GM19239 (cell line): ENCODE measurements around the gene CLCF1.

Source experiments
- DNase-seq: peaks from one replicate; pipeline ENCODE4 v3.0.0; 2011; ENCODE audit warnings: low spot score; ENCODE audit not compliant: insufficient read length
- FAIRE-seq: peaks from 2 replicates; lab custom pipeline; 2011; peaks lifted over from hg19 to GRCh38; lab: Jason Lieb, UNC

CLCF1 gene

DNA sequence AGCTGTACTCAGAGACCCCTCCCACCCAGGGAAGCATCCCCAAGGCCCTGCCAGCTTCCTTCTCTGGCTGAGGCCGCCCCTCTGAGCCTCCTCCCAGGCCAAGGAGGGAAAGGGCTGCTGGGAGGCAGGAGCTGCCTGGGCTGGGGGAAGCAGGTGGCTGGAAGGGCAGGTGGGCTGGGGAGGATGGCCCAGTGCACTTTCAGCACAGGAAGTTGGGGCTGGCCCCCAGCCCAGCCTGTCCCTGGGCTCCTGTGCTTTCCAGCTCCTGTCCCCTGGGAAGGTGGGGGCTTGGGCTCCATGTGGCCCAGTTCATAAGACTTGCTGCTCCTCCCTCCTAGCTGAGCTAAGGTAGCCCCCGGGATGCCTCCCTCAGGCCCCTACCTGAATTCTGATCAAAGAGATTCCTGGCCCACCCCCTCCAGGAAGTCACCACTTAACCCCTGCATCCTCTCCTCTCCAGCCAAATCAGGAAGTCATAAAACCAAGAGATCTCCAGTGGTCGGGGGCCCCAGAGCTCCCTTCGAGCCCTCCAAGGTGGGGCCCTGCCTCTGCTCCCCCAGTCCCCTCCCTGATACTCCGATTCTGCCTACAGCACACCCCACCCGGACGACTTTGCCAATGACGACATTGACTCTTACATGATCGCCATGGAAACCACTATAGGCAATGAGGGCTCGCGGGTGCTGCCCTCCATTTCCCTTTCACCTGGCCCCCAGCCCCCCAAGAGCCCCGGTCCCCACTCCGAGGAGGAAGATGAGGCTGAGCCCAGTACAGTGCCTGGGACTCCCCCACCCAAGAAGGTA, 23.4 kb upstream of the CLCF1 start:
- DNase-seq (no peak), FAIRE-seq (no peak)

DNA sequence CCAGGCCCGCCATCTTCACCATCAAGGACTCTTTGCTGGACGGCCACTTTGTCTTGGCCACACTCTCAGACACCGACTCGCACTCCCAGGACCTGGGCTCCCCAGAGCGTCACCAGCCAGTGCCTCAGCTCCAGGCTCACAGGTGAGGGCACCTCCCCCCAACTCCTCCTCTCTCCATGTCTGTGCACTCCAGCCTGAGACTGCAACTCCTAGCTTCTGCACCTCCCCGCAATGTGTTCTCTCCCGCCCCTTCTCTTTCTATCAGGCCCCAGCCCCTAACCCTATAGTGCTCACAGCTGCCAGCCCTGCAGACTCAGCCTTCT, 22.8 kb upstream of the CLCF1 start:
- DNase-seq (no peak), FAIRE-seq (no peak)

DNA sequence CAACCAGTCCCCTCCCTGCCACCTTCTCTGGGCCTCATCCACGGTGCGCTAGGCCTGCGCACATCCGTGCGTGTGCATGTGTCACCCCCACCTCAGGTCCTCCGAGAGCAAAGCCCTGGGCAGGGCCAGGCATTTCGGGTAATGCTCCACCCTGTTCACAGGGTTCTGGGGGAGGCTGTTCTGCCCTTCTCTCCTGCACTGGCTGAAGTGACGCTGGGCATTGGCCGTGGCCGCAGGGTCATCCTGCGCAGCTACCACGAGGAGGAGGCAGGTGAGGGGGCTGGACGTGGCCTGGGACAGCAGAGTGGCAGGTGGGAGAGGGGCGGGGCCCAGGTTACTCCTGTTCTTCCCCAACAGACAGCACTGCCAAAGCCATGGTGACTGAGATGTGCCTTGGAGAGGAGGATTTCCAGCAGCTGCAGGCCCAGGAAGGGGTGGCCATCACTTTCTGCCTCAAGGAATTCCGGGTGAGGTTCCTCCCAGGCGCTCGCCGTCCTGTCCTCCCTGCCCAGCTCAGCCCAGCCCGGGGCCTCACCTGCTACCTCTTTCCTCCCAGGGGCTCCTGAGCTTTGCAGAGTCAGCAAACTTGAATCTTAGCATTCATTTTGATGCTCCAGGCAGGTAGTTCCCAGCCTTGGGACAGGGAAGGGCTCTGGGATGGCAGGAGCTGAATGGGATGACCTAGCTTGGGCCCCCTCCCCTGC, 22.3 kb upstream of the CLCF1 start:
- no peak for FAIRE-seq
- DNase-seq = no peak

DNA sequence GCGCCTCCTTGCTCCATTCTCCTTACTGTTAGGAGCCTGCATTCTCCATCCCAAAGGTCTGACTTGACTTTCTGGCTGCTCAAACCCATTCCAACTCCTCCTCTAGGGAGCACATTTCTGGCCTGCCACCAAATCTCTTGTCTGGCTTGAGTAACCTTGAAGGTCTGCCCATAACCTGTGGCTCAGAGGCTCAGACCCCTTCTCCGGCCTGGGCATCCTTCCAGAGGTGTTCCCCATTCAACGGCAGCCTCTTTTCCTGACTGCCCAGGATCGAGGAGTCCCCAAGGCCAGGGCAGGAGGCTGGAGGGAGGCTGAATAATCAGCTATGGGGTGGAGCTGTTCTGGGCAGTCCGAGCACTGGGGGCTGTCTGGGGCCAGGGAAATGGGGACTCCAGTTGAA, 20.6 kb upstream of the CLCF1 start:
- no peak for DNase-seq
- no peak for FAIRE-seq

DNA sequence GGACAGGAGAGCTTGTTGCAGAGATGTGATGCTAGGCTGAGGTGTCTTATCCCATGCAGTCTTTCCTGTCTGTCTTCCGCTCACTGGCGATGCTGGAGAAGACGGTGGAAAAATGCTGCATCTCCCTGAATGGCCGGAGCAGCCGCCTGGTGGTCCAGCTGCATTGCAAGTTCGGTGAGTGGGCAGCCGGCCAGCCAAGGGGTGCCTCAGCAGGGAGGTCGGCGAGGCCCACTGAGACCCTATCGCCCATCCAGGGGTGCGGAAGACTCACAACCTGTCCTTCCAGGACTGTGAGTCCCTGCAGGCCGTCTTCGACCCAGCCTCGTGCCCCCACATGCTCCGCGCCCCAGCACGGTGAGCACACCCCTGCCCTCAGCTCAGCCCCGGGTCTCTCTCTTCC, 20.0 kb upstream of the CLCF1 start:
- no peak for FAIRE-seq
- DNase-seq = no peak

DNA sequence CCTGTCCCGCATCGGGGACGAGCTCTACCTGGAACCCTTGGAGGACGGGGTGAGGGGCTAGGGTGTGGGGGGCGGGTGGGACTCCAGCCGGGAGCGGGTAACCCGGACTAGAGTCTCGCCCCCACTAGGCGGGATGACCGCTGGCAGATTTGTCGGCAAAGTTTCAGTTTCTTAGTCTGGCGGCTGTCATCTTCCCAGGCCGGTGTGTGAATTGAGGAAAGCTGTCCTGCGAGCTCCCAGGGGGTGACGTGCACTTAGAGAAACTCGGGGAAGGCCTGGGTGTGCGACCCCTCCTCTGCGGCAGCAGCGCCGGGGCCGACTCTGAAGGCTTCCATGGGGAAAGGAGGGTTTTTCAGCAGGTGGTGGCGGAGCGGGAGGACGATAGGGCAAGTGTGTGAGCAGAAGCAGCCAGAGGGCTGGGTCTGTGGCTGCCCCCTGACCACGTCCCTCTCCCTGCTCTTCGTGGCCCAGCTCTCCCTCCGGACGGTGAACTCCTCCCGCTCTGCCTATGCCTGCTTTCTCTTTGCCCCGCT, 18.9 kb upstream of the CLCF1 start:
- DNase-seq = no peak

DNA sequence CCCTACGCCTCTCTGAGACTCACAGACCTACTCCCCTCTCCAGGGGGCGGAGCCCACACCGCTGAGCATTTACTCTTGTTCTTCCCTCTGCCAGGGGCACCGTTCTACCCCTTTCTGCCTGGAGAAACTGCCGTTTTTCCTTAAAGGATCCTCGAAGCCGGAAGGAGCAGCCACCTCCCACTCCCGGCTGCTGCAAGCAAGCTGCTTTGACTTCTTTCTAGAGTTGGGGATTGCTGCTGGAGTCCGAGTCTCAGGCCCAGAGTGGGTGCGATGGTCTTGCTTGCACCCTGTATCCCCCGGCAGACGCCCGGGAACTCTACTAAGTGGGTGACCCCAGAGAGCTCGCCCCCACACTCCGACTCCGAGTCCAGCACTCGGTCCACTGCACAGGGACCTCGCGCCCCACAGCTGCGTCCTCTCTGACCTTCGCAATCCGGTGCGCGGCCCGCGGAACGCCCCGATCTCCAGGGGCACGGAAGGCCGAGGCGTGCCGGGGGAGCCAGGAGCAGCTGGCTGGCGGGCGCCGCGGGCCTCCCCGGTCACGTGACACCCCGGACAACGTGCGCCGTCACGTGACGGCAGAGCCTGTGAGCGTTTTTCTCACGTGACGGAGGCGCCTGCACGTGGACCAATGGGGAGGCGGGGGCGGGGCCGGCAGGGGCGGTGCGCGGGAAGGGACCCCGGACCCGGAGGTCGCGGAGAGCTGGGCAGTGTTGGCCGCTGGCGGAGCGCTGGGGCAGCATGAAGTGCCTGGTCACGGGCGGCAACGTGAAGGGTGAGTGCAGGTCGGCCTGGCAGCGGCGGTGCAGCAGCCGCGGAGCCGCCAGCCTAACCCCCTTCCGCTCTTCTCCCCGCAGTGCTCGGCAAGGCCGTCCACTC, 18.1 kb upstream of the CLCF1 start, which contains the start of gene RAD9A:
RAD9A (plus strand) TSS at position 683 of the 879 bp plus-strand sequence; CDS start at position 742, 59 bp downstream.
- peak; percentile 98 for DNase-seq
- peak; percentile 78 for FAIRE-seq

More for the DNA sequence above, 18.9 kb upstream of the CLCF1 start:
- FAIRE-seq = peak; percentile 4

DNA sequence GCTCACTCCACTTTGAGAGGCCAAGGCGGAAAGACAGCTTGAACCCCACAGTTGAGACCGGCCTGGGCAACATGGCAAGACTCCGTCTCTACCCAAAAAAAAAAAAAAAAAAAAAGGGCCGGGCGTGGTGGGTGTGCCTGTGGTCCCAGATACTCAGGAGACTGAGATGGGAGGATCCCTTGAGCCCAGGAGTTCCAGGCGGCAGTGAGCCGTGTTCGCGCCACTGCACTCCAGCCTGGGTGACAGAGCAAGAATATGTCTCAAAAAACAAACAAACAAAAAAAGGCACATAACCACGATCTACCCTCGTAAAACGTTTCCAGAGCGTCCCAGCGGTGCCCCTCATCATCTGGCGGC, 17.5 kb upstream of the CLCF1 start:
- FAIRE-seq = no peak
- no peak for DNase-seq

DNA sequence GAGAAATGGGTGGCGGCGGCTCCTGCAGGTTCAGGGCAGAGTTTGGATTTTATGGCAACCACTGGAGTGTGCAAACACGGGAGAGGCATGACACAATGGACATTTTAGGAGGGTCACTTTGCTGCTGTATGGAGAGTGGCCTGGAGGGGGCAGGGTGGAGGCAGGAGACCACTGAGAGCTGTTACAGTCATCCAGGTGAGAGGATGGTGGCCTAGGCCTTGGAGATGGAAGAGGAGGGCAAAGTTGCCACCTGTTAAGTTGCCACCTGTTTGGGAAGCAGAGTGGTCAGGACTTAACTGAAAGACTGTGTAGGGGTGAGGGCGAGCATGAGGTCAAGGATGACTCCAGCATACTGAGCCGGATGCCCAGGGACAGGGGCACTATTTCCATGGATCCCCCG, 16.1 kb upstream of the CLCF1 start:
- FAIRE-seq = no peak
- no peak for DNase-seq

DNA sequence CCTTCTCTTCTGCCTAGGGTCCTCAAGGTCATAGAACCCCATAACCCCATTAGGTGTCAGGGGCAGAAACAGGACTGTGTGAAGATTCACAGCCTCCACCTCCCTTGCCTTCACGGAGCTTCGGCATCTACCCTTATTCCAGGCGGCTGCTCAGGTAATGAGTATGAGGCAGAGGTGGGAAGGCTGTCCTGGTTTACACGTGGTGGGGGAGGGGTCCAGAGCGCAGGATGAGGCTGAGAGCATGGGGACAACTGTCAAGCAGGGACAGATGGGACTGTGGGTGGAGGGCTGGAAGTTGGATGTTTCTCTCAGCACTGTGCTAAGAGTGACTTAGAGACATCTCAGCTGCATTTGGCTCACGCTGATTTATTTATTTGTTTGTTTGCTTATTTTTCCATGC, 14.1 kb upstream of the CLCF1 start:
- FAIRE-seq (no peak), DNase-seq (no peak)

DNA sequence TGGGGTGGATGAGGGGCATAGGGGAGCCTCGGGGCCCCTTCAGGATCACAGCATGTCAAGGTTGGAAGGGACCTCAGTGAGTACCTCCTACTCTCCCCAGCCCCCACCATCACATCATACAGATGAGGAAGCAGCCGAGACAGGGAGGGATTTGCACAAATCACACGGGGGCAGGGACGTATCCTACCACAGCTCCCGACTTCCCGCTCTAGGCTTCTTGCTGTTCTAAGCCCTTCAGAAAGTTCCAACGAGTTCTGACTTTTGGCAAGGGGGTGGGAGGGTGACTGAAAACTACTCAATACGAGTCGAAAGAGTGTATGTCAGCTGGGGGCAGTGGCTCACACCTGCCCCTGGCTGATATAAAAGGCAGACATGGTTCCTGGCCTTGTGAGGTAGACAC, 13.7 kb upstream of the CLCF1 start:
- DNase-seq = no peak
- FAIRE-seq = no peak

DNA sequence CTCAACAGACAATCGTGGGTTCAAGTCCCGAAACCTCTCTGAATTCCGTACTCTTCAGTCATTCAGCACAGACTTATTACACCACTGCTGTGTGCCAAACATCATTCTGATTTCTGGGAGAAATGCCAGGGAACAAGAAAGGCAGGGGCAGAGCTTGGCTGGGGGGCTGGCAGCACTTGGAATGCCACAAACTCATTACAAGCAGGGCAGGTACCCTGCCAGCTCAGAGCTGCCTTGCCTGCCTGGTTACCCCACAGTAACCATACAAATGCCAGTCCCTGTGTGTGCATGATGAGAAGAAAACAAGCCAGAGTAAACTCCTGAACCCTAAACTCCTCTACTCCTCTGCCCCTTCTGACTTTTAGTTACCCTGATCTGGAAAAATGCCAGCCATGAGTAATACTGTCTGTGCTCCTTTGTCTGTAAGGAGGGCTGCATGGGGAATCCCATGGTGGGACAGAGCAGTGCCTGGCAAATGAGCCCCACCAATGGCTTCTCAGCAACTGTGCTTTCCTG, 11.5 kb upstream of the CLCF1 start:
- no peak for DNase-seq
- no peak for FAIRE-seq

DNA sequence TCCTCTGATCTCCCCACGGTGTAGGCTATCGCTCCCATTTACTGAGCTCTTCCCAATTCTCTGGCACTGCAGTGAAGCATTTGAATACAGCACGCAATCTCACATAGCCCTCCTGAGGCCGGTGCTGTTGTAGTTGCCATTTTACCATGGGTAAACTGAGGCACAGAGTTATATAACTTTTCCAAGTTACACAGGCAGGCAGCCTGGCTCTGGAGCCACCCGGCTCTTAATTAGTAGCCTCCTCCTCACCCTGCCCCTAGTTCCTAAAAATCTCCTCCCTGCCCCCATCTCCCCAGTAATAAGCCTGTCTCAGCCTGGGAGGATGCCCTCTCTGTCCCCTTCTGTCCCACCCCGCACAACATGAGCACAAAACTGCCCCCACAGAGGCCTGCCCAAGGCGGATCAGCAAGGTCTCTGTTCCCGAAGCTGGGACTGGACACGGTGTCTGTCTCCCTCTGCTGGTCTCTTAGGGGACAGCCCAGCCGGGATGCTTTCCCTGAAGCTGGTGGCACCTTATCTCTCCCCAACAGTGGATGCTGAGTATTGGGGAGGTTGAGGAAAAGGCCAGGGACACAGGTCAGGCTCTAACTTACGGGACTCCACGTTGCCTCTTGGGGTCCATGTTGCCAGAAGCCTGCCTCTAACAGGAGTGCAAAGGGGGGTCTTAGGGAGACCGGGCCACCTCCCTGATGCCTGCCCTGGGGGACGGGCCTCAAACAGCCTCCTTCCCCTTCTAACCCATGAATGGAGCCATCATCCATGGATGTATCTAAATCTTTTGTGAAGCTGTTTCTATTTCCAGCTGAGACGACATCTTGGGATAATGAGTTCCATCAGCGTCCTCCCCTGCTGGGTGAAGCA, 9.1 kb upstream of the CLCF1 start:
- peak; percentile 73 for DNase-seq
- FAIRE-seq = peak; percentile 97

DNA sequence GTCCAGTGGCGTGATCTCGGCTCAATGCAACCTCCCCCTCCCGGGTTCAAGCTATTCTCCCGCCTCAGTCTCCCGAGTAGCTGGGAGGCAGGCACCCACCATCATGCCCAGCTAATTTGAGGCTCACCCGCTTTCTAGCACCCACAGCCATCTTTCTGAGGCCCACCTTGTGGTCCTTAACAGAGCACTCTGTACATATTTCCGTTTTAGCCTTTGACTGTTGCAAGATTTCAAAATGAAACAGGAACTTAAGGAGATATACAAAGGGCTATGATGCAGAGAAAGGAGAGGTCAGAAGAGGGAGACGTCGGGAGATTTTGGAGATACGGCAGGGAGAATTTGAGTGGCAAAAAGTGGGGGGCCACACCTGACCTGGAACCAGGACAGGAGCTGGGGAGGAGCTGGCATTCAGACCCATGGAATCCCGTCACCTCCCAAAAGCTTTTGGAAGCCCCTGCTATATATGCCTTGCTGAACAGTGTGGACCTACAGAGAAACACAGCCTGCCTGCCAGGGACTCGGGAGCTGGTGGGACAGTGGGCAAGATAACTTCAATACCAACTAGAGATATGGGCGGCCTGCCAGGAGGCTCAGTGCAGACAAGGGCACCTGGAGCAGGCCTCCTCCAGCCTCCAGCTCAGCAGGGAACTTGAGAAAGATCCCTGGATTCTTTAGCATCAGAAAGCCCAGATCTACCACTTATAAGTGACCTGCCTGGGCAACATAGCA, 8.0 kb upstream of the CLCF1 start:
- peak; percentile 99 for FAIRE-seq
- DNase-seq = no peak

DNA sequence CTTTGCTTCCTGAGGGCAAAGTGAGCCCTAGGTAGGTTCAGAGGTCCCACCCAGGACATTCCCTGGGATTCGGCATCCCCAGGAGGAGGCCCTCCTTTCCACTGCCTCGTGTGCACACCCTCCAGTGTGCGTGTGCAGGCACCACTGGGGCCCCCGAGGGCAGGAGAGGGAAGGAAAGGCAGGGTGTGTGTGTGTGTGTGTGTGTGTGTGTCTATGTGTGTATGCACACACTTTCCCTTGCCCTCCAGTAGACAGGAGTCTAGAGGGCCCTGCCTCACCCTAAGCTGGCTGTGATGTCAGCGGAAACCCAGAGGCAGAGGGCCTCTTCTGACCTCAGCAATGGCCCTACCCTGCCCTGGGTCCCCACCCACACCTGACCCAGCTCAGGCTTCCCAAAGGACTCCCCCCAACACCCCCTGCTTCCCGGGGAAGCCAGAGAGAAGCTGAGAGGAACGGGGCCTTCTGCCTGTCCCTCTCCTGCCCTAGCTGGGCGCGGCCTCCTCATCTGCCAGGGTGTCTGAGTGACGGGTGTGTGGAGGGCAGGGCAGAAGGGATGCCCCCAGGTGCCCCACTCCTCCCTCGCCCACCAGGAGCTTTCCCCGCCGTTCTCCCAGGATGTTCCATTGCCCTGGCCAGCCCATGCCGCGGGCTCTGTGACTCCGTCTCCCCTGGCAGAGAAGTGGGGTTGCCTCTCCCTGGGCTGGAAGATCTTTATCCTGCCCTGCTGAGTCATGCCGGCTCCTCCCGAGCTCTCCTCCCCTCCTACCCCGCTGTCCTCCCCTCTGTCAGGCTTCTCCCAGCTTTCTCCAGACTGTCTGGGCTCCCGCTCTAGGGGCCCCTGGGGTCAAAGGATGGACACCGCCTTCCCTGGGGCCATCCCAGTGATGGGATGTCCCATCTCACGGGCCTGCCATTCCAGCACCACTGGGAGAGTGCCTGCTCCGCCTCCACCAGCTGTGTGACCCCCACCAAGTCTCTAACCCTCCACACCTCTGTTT, 6.0 kb upstream of the CLCF1 start:
- FAIRE-seq = no peak
- no peak for DNase-seq

DNA sequence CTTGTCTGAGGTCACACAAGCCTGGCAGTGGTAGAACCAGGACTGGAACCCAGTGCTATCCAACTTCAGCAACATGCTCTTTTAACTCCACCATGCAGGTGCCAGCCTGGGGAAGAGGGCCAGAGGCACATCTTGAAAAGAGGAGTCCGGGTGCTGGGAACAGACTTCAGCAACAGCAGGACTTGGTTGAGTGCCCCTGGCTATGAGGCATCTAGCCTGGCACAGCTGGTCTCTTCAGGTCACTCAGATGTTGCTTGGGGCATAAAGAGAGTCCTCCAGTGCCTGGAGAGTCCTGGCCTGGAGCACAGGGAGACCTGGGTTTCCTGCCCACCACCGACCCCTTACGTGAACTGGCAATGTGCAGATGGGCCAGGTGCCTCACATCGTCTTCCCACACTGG, 5.1 kb upstream of the CLCF1 start:
- no peak for DNase-seq
- FAIRE-seq = no peak

DNA sequence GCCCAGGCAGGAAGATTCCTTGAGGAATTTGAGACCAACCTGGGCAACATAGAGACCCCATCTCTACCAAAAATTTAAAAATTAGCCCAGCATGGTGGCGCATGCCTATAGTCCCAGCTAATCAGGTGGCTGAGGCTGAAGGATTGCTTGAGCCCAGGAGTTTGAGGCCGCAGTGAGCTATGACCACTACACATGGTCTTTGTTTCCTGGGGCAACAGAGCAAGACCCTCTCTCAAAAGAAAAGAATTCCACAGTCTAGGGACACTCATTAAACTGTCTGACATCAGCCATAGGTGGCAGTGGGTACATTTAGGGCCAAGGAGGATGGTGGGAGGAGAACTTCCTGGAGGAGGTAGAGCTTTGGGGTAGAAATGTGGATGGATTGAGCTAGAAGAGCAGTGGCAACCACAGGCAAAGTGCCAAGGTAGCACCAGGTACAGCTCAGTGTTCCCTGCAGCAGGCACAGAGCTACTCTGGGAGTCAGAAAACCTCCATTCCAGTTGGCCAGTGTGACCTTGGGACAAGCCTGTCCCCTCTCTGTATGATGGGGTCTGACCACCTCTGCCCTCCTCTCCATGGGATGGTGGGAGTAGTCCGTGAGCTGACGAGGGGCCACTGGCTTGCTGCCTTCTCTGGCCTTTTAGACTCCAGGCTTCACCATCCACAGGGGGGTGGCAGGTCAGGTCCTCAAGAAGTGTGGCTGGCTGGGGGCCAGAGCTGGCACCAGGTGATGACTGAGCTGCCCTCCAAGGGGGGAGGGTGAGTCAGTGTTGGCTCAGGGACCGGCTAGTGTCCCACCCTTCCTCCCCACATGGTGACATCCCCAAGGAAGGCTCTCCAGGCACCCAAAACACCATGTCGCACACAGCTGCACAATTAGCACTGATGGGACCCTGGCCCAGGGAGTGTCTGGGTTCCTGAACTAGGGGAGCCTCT, 3.7 kb upstream of the CLCF1 start:
- DNase-seq (no peak), FAIRE-seq (no peak)
